HG02642 (cell line): ENCODE measurements around the gene ABHD12.

Source experiments
- ATAC-seq: cut with Tn5 transposase; IDR thresholded peaks from one replicate; pipeline ENCODE4 v1.9.1; 2021; ENCODE audit warnings: mild to moderate bottlenecking; ENCODE audit not compliant: unreplicated experiment, poor library complexity

ABHD12 gene

DNA sequence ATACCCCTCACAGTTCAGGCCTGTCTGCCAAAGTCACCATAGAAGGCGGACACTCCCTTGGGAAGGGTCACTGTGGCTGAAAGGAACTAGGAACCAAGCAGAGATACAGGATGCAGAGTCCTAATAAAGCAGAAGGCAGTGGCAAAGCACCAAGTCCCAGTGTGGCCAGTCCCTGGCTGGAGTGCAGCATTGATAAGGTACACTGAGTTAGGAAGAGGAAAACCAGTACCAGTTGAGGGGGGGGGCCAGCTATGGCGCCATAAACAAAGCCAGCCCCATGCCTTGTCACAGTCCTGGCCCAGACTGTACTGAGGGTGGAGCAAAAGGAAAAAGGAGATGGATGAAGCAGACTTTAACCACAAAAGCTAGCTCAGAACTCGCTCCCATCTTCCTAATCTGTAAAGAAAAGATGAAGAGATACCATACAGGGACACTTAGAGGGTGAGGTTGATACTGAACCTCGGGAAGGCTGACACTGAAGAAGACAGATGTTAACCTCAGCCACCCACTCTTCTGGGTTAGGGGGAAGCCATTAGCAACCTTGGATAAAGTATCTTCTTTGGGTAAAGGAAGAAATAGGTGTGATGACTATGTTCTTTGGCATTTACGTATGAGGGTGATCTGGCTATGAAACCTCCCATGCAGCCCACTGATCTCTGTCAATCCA is 7.8 kb downstream of the ABHD12 start:
- ATAC-seq, result no peak

DNA sequence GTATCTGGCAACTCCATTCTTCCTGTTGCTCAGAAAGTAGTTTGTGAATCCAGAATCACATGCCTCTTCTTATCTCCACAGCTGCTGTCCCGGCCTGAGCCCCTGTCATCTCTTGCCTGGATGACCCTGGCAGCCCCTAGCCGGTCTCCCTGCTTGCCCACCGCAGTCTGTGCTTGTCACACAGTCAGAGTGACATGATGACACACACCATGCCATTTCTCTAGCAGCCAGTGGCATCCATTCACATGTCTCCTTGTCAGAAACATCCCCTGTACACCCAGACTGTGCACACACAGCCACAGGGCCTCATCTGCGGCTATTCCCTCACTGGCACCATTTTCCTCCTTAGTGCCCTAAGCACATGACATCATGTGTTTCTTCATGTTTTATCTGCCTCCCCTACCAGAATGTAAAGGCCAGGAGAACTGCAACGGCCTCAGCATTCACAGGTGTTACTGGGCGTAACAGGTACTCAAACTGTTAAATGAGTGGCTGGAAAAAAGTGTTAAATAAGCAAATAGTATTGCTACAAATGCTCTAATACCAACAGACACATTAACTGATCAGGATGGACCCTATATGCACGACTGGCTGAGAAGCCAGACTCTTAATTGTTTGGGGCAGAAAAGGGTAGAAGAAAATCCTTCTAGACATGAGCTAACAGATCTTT is 9.6 kb downstream of the ABHD12 start:
- ATAC-seq, result no peak

DNA sequence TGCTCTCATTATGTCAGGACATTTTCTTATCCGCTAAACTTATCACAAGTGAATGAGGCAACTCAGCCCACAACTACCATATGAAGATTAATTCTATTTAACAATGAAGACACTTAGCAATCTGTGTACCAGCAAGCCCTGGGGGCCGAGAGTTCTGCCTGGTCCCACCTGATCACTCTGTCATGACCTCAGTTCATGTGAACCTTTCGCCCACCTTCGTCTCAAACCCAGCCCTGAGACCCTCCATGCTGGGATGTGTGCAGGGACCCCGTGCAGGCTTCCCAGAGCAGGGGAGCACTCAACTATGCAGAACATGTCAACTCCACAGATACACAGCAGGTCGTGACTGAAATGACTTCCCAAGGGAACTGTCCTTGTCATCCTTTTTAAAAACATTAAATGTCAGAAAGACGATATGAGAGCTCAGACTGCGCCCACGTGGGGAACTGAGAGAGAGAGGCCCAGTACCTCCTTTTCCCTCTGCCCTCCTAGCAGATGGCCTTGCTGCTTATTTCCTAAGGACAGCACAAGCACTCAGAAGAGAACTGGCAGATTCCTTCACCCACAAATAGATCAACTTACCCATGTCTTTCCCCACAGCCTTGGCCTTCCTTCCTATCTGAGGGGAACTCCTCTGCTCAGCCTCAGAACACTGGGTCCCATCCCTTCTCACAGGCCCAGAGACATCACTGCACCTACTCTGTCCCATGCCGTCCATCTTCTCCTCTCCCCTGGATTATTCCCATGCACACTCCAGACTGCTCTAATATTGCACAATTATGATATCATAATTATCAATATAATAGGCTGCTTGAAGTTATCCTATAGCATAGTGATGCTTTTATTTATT is 11.5 kb downstream of the ABHD12 start:
- ATAC-seq, result no peak

DNA sequence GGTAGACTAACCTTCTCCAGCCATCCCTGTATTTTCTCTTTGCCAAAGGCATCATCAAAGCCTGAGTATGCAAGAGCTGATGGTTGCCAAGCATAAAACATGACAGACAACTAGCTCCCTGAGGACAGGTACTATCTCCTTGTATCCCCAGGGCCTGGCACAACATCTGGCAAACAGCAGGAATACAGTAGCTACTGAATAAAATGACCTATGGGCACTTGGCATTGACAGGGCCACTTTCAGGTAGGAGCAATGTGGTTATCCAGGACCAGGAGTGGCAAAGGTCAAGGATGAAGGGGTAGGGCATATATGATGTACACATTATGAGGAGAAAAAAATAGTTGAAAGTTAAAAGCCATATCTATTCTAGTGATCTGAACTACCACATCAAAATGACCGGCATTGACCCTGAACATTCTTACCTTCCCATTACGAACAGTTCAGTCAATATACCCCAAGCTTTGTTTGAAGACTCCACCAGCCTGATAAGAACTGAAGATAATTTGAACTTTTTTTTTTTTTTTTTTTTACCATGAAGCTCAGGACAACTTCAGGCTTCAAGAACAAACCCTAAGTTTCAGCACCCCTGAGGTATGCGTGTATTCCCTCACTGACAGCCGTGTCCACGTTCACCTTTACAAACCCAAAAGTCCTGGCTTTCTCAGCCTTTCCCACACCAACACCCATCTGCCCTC is 12.3 kb downstream of the ABHD12 start:
- no peak for ATAC-seq

DNA sequence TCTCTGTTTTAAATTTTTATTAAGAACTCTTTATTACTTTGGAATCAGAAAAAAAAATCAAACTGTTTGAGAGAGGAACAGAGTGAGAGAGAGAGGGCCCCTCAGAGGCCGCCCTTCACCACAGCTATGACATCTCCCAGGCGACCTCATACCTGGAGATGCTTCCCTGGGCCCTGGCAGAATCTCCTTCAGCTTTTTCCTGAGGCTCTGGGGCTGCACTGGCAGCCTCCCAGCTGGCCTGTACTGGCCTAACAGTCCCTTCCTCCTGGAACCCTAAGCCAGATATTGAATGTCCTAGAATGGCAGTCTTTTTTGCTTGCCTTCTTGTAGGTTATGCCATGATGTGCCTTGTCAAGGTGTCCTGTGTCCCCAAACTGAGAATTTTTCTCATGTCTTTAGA is 13.7 kb downstream of the ABHD12 start:
- no peak for ATAC-seq

DNA sequence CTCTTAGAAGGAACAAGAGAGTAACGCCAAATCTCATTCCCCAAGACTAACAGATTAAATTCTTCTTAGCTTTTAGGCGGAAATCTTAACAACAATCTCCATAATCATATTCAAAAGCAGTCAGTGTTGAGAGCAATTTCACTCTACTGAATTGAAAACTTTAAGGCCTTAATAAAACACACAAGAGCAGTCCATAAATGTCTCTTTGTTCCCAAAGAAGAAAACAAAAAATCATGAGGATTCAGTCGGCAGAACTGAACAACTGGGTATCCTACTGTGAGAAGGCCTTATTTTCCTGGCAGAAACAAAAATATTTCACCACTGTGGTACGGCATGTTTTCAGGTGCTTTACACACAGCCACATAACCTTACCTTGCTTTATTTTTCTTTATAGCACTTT is 14.4 kb downstream of the ABHD12 start:
- no peak for ATAC-seq

DNA sequence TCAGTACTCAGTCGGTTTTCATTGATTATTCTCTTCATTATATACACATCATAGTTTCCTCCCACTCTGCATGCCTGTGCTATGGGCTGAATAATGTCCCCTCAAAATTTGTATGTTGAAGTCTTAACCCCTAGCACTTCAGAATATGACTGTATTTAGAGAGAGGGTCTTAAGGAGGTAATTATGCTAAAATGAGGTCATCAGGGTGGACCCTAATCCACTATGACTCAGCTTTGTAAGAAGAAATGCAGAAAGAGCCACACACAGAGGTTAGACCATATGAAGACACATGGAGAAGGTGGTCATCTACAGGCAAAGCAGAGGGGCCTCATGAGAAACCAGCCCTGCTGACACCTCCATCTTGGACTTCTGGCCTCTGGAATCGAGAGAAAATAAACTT is 15.8 kb downstream of the ABHD12 start:
- no peak for ATAC-seq

DNA sequence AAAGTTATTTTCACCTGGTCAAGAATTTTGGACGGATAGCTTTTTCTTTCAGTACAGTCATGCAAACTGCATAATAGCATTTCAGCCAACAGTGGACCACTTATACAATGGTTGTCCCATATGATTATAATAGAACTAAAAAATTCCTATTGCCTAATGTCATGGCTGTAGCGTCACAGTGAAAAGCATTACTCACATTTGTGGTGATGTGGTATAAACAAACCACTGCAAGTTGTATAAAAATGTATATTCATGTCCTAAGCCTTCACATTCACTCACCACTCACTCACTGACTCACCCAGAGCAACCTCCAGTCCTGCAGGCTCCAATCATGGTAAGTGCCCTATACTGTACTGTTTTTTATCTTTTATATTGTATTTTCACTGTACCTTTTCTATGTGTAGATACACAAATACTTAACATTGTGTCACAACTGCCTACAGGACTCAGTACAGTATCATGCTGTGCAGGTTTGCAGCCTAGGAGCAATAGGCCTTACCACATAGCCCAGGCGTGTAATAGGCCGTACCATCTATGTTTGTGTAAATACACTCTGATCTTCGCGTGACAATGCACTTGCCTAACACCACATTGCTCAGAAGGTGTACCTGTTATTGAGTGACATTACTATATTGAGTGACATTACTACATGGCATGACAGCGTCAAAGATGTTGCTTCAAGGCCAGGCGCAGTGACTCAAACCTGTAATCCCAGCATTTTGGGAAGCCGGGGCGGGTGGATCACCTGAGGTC is 17.9 kb downstream of the ABHD12 start:
- ATAC-seq, result no peak

DNA sequence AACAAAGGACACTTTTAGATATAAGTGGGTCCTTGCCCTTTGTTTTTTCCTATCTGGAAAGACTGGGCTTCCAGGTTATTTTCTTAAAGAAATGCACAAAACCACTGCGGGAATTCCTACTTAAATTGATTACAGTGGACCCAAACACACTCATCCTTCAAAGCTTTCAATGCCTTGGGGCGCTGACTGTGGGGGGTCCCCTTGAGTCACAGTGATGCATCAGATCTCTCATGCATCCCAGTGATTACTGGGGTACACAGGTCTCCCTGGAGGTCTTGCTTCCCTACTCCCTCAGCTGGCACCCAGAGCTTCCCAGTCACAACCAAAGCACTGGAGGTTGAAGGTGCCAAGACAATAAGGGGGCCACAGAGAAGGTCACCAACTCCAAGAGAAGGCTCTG is 20.7 kb downstream of the ABHD12 start:
- ATAC-seq, result no peak

DNA sequence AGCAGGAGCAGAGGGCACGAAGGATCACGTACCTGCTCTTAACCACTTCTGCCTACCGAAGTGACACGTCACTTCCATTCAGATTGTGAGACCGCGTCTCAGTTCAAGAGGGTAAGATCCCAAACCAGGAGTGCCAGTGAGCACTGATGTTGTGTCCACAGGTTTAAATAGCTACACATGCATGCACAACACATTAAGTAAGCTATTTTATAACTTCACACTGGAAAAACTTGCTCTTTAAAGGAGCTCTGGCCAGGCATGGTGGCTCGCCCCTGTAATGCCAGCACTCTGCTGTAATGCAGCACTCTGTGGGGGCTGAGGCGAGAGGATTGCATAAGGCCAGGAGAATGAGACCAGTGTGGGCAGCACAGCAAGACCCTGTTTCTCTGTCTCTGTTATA is 21.1 kb downstream of the ABHD12 start:
- no peak for ATAC-seq

DNA sequence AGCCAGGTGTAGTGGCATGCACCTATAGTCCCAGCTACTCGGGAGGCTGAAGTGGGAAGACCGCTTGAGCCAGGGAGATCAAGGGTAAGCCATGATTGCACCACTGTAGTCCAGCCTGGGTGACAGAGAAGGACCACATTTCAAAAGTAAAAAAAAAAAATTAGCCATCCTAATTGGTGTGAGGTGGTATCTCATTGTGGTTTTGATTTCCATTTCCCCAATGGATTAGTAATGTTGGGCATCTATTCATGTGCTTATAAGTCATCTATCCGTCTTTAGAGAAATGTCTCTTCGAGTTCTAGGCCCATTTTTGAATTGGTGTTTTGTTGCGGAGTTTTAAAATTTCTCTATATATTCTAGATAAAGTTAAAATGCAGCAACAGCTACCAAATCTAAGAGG is 21.7 kb downstream of the ABHD12 start:
- ATAC-seq, result no peak

DNA sequence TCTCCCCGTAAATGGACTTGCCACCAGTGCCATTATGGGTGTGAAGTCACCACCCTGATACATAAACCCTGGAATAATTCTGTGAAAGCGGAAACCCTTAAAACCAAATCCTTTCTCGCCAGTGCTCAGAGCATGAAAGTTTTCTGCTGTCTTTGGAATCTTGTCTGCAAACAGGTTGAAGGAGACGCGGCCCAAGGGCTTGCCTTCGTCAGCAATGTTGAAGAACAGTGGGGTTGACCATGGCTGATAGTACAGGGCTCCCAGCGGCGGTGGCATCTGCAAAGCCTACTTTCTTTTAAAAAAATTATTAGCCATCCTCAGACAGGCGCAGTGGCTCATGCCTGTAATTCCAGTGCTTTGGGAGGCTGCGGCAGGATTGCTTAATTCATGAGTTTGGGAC is 22.1 kb downstream of the ABHD12 start:
- no peak for ATAC-seq

DNA sequence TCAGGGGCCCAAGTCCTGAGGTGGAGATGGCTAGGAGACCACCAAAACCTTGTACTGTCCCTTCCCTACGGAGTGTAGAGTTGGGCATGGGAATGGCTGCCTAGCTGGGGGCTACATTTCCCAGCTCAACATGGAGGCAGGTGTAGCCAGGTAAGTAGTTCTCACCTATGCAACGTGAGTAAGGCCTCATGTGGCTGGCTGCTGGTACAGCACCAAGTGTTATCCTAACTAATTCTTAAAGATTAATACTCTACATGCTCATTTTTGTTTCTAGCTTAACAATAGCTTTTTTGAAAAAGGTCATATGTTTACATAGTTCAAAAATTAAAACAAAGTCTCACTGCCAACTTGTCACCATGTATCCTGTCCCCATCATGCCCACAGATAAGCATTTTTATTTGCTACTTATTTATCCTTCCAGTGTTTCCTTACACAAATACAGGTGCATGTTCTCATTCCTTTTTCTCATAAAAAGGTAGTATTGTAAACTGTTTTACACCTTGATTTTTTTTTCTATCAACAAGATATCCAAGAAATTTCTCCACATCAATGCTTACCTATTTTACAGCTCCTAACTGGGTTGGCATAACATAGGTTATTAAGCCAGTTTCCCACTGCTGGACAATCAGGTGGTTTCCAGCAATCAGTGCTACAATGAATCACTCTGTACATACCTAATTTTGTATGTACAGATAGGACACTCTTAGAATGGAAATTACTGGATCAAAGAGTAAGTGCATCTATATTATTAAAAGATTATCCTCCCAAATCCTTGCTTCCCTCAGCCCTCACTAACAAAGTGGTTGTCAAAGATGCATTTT is 25.5 kb downstream of the ABHD12 start:
- ATAC-seq, result no peak

DNA sequence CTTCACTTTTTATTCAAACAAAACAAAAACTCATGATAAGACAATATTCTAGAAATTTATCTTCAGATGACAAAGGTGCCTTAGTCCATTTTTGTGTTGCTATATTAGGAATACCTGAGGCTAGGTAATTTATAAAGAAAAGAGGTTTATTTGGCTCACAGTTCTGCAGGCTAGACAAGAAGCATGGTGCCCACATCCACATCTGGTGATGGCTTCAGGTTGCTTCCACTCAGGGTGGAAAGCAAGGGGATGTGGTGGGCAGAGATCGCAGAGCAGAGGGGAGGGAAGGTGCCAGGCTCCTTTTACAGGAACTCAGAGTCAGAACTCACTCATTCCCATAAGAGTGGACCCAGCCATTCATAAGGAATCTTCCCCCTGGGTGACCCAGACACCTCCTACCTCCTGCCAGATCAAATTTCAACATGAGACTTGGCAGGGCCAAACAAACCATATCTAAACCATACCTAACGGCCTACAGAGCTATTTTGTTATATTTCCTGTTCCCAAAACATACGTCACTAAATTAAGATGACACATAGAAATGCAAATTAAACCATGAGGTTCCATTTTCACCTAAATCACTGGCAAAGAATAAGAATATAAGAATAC is 26.4 kb downstream of the ABHD12 start:
- ATAC-seq, result no peak

DNA sequence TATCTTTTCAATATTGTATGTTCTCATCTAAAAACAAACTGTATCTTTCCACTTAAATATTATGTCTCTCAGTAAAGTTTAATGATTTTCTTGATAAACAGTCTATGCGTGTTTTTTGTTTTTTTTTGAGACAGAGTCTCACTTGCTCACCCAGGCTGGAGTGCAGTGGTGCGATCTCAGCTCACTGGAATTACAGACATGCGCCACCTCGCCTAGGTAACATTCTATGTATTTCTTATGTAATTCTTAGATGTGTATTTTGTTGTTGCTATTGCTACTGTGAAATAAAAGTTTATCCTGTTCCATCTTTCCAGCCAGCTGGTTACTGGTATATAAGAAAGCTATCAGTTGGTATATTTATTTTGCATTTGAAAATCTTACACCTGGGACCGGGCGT is 29.4 kb downstream of the ABHD12 start:
- no peak for ATAC-seq

DNA sequence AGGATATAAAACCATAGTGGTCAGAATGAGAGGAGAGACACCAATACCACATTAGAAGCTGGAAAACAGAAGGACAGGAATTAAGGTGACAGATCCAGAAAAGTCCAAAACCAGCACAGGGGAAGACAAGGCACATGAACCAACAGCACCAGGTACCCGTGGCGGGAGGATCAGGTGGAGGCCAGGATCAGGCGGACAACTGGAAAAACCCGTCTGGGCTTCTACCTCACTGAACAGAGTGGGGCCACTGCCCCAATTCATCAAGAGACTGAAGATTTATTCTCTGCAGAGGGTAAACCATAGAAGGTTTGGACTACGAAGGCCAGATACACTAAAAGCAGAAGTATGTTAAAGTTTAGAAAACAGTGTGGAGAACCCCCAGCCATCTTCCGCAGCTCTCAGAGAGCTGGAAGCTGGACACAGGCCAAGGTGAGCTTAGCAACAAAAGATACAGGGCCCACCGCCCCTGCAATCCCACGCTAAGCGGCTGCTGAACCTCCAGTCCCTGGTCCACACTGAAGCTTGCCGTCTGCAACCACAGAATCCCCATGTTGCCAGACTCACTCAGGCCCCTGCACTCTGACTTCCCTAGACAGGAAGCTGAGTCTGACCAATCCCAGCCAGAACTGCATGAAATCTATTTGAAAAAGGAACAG is 29.9 kb downstream of the ABHD12 start:
- no peak for ATAC-seq

DNA sequence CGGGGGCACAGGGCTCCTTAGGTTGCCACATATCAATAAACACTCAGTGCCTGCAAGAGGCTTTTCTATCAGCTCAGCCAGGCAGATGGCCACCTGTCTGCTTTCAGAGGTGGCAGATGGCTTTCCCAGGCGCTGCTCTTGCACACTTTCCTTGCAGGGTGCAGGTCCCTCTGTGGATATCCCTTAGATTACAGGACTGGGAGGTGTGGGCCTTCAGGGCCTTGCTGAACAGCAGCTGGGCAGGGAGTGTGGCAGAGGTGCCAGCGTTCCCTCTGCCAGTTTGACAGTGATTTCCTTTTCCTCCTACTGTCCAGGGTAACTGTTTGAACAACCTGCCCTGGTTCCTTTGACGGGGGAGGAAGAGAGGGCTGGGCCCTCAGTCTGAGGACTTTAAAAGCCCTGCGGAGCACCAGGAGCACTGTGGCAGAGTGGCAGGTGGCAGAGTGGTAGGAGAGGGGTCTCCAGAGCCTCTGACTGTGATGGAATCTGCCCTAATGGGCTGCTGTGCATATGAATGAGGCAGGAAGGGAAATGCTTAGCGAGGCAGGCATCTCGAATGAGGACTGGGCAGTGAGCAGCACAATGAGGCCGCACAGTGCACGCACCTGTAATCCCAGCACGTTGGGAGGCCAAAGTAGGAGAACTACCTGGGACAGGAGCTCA is 34.2 kb downstream of the ABHD12 start:
- ATAC-seq, result no peak

DNA sequence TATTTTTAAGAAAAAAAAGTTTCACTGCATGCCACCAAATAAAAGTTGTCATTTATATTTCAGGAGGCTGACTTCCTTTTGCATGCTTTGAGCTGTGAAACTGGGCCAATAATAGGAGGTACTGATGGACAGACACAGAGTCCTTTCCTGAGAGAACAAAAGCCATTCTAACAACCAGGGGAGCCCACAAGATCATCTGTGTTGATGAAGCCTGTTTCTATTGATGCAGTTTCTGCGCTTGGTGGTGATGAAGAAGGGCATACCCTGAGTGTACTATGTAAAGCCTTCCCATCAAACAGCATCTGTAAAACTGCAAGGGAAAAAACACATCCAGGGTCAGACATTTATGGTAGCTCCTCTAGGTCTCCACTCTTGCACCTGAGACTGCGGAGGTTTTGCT is 34.8 kb downstream of the ABHD12 start:
- ATAC-seq, result no peak
